IPS-18a (cell line): ENCODE measurements around the gene ADAP1.

ENCODE experiments used
- H3K27ac ChIP-seq: one replicate; pipeline ENCODE4 v1.5.1; 2013; ENCODE audit warnings: low read length
- H3K27me3 ChIP-seq: one replicate; pipeline ENCODE4 v1.6.1; 2013; ENCODE audit warnings: mild to moderate bottlenecking, low read length; ENCODE audit not compliant: control insufficient read depth, insufficient read depth
- H3K36me3 ChIP-seq: one replicate; pipeline ENCODE4 v1.6.1; 2013; ENCODE audit warnings: low read depth, low read length; ENCODE audit not compliant: control insufficient read depth
- H3K4me1 ChIP-seq: one replicate; pipeline ENCODE4 v1.6.1; 2013; ENCODE audit warnings: low read depth, low read length; ENCODE audit not compliant: control insufficient read depth
- H3K4me3 ChIP-seq: one replicate; pipeline ENCODE4 v1.5.1; 2013; ENCODE audit warnings: low read length
- H3K9ac ChIP-seq: one replicate; pipeline ENCODE4 v1.6.1; 2013; ENCODE audit warnings: mild to moderate bottlenecking, low read length, moderate library complexity
- H3K9me3 ChIP-seq: one replicate; pipeline ENCODE4 v1.6.1; 2013; ENCODE audit warnings: low read depth, low read length; ENCODE audit not compliant: control insufficient read depth

ADAP1 gene

GRCh38 chr7:978049-978346 lies 23.5 kb upstream of the ADAP1 start:
- H3K9ac ChIP-seq, result no peak overlapping the region
- no peak overlapping the region for H3K27ac ChIP-seq
- H3K4me1 ChIP-seq, result no peaks in the 10 kb centered on the region

DNA sequence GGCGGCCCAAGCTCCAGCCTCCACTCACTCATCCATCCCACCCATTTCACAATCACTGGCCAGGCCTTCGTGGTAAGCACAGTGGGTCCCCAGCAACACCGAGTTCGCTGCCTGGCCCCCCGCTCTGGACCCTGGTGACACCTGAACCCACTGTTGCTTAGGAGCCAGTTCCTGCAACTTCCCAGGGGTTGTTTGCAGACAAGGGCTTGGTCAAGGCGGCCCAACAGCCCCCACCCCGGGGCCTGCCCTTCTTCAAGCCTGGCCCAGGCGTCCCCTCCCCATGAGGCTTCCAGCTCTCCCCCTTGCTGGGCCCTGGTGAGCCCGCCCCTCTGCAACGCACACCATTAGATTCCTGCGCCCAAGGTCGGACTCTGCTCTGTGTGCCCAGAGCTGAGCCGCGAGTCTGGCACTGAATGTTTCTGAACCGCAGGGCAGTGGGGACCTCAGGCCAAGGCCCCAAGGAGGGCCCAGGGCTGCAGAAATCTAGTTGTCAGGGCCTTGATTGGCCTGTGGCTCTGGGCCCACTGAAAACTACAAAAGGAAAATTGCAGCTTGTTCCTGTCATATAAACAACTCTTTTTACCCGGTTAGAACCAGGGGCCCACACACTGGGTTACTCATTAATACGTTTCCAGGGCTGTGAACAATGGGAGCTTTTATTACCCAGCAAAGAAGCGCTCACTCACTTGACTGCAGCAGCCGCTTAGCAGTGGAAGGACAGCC lies 23.0 kb upstream of the ADAP1 start:
- Histone ChIP-seq H3K4me1 (no peaks in the 10 kb centered on the region), H3K36me3 (peaks cover 7% of the 10 kb centered on the region), H3K27ac (no peak overlapping the region), H3K9me3 (no peaks in the 10 kb centered on the region), H3K4me3 (no peak overlapping the region), H3K27me3 (no peaks in the 10 kb centered on the region), H3K9ac (no peak overlapping the region)

More at GRCh38 chr7:978049-978346, 23.5 kb upstream of the ADAP1 start:
- Histone ChIP-seq H3K27me3 (no peaks in the 10 kb centered on the region), H3K9me3 (no peaks in the 10 kb centered on the region), H3K36me3 (peaks cover 2% of the 10 kb centered on the region), H3K4me3 (no peak overlapping the region)

DNA sequence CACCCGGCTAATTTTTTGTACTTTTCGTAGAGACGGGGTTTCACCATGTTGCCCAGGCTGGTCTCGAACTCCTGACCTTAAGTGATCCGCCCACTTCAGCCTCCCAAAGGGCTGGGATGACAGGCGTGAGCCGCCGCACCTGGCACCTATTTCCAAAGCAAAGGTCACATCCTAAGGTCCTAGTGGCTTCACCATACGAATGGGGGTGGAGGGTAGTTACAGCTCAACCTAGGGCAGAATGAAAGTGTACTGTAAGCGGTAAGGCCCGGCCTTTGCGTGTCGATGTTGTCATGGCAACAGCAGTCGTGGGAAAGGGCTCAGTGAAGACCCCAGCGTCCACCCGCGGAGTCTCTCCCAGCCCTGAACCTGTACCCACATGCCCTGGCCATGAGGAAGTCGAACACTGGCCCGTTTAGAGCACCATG lies 22.4 kb upstream of the ADAP1 start:
- Histone ChIP-seq H3K9ac (no peak overlapping the region), H3K9me3 (no peaks in the 10 kb centered on the region), H3K36me3 (peaks cover 13% of the 10 kb centered on the region), H3K27ac (no peak overlapping the region), H3K4me1 (no peaks in the 10 kb centered on the region), H3K4me3 (no peak overlapping the region), H3K27me3 (no peaks in the 10 kb centered on the region)

GRCh38 chr7:975702-976473 lies 21.4 kb upstream of the ADAP1 start:
- Histone ChIP-seq H3K27ac (no peak overlapping the region), H3K27me3 (no peaks in the 10 kb centered on the region), H3K9me3 (no peaks in the 10 kb centered on the region), H3K4me1 (no peaks in the 10 kb centered on the region), H3K4me3 (peak overlapping the region; percentile 89), H3K36me3 (peaks cover 14% of the 10 kb centered on the region), H3K9ac (no peak overlapping the region)

DNA sequence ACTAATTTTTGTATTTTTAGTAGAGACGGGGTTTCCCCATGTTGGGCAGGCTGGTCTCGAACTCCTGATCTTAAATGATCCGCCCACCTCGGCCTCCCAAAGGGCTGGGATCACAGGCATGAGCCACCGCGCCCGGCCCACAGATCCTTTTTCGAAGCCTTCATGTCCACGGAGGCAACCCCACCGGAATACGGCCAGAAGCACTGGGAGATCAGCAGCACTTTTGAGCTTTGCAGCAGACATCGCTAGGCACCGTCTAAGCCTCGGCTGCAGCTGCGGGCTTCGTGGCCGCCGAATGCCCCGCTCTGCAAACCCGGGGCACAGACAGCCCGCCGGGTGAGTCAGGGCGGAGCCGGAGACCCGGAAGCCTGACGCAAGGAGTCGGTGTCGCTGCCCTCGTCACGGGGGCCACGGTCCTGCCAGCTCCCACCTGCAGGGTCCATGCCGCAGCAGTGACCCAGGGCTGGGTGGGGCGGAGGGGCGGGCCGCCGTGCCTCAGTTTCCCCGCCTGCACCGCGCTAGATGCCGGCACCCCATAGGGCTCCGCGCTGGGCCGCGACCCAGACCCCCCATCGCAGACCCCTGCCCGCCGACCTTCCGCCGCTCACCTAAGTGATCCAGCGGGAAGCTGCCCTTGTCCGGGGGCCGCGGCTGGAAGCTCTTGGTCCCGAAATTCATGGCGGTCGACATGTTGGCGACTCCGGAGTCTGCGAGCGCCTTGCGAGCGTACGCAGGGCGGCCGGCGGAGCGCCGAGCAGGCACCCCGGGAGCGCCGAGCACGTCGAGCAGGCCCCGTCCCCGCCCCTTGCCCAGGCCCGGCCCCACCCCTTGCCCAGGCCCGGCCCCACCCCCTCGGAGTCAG lies 20.6 kb upstream of the ADAP1 start, which contains the start of gene COX19:
Gene COX19 (minus strand): TSS at position 730 of the 862 bp plus-strand sequence. CDS start 40 bp downstream, at position 690.
- Histone ChIP-seq H3K4me3 (peak within 1 kb of the TSS; percentile 89), H3K9me3 (no peaks in the 10 kb centered on the region), H3K36me3 (peaks cover 14% of the 10 kb centered on the region), H3K27ac (no peak within 1 kb of the TSS), H3K27me3 (no peaks in the 10 kb centered on the region), H3K4me1 (no peaks in the 10 kb centered on the region), H3K9ac (peak within 1 kb of the TSS; percentile 71)

DNA sequence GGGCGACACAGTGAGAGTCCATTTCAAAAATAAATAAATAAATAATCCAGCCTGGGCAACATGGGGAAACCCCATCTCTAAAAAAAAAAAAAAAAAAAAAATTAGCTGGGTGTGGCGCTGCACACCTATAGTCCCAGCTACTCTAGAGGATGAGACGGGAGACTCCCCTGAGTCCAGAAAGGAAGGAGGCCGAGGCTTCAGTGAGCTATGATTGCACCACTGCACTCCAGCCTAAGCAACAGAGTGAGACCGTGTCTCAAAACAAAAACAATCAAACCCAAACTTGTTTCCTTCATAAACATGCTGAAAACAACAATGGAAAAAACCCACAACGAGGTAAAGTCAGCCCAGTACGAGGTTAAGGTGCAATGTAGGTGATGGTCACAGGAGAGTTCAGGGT lies 19.7 kb upstream of the ADAP1 start:
- Histone ChIP-seq H3K27me3 (no peaks in the 10 kb centered on the region), H3K4me1 (no peaks in the 10 kb centered on the region), H3K27ac (no peak overlapping the region), H3K9me3 (no peaks in the 10 kb centered on the region), H3K4me3 (peak overlapping the region; percentile 89), H3K9ac (peak overlapping the region; percentile 71), H3K36me3 (peaks cover 14% of the 10 kb centered on the region)

DNA sequence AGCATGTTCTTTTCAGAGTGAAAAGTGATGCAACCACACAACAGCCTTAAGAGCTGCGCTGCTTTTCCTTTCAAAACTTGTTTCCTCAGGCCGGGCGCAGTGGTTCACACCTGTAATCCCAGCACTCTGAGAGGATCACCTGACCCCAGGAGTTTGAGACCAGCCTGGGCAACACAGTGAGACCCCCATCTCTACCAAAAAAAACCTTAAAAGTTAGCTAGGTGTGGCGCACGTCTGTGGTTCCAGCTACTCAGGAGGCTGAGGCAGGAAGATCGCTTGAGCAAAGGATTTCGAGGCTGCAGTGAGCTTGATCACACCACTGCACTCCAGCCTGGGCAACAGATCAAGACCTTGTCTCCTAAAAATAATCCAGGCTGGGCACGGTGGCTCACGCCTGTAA lies 18.8 kb upstream of the ADAP1 start:
- H3K36me3 ChIP-seq, result peaks cover 23% of the 10 kb centered on the region
- no peaks in the 10 kb centered on the region for H3K4me1 ChIP-seq
- no peak overlapping the region for H3K27ac ChIP-seq
- H3K4me3 ChIP-seq, result no peak overlapping the region
- no peaks in the 10 kb centered on the region for H3K9me3 ChIP-seq
- no peak overlapping the region for H3K9ac ChIP-seq
- H3K27me3 ChIP-seq, result no peaks in the 10 kb centered on the region

- H3K36me3 ChIP-seq, result peaks cover 27% of the 10 kb centered on the region
- no peak overlapping the region for H3K27ac ChIP-seq
- no peaks in the 10 kb centered on the region for H3K9me3 ChIP-seq
- H3K4me1 ChIP-seq, result no peaks in the 10 kb centered on the region
- no peak overlapping the region for H3K9ac ChIP-seq
- no peaks in the 10 kb centered on the region for H3K27me3 ChIP-seq
- no peak overlapping the region for H3K4me3 ChIP-seq
Measured at GRCh38 chr7:972676-973309, 18.3 kb upstream of the ADAP1 start.

- Histone ChIP-seq H3K4me3 (no peak overlapping the region), H3K9ac (no peak overlapping the region), H3K4me1 (no peaks in the 10 kb centered on the region), H3K36me3 (peaks cover 27% of the 10 kb centered on the region), H3K9me3 (no peaks in the 10 kb centered on the region), H3K27me3 (no peaks in the 10 kb centered on the region), H3K27ac (no peak overlapping the region)
Measured at GRCh38 chr7:972110-972509, 17.6 kb upstream of the ADAP1 start.

GRCh38 chr7:970744-971143 lies 16.3 kb upstream of the ADAP1 start:
- H3K27ac ChIP-seq, result no peak overlapping the region
- no peak overlapping the region for H3K9ac ChIP-seq
- no peak overlapping the region for H3K4me3 ChIP-seq
- H3K4me1 ChIP-seq, result no peaks in the 10 kb centered on the region
- no peaks in the 10 kb centered on the region for H3K9me3 ChIP-seq
- H3K27me3 ChIP-seq, result no peaks in the 10 kb centered on the region
- H3K36me3 ChIP-seq, result peaks cover 27% of the 10 kb centered on the region

DNA sequence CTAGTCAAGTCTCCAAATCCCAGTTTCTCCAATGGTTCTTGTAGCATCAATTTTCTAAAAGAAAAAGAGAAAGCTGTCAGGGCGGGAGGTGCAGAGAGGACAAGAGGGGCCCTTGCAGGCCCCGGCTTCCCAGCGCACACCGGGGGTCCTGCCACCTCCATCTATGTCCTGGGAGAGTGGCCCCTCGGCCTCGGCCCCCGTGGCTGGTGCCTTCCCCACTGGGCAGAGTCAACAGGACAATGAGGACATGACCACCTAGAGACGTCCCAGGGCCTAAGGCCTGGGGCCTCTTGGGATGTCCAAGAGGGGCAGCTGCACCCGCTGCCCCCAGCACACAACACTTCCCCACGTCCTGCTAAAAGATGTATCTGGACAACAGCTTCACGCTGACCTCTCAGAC lies 14.9 kb upstream of the ADAP1 start:
- Histone ChIP-seq H3K9ac (no peak overlapping the region), H3K4me3 (no peak overlapping the region), H3K27me3 (no peaks in the 10 kb centered on the region), H3K36me3 (peaks cover 27% of the 10 kb centered on the region), H3K27ac (no peak overlapping the region), H3K9me3 (no peaks in the 10 kb centered on the region), H3K4me1 (no peaks in the 10 kb centered on the region)
